Calu3 (cell line): ENCODE results near the gene HOXB7. TPM values are rescaled to one million over a fixed set of nuclear protein-coding genes. Genes with fewer than 3 reads are reported as not detected.

ENCODE experiments used
- BruUV-seq: library from RNA; stranded (reverse); fragments of 400-500 nt; replicated peaks from 2 replicates; lab custom pipeline; 2021; lab: Mats Ljungman, UMichigan
- CTCF ChIA-PET: fragments of 300-600 bp; sonication (Branson Sonifier 250); formaldehyde crosslinking; loops from one replicate; lab custom pipeline; 2022; ENCODE audit warnings: antibody characterized with exemption; lab: Charles Lee
- DNase-seq: peaks from one replicate; pipeline ENCODE4 v3.0.0; 2022
- H3K27ac Mint-ChIP-seq: one replicate; pipeline ENCODE4 v1.8.0; 2022; ENCODE audit warnings: mixed read lengths; ENCODE audit not compliant: unreplicated experiment
- H3K27me3 Mint-ChIP-seq: one replicate; pipeline ENCODE4 v1.8.0; 2022; ENCODE audit warnings: mixed read lengths; ENCODE audit not compliant: unreplicated experiment
- H3K36me3 Mint-ChIP-seq: one replicate; pipeline ENCODE4 v1.8.0; 2022; ENCODE audit warnings: mild to moderate bottlenecking, moderate library complexity, mixed read lengths; ENCODE audit not compliant: insufficient read depth, unreplicated experiment
- H3K4me1 Mint-ChIP-seq: one replicate; pipeline ENCODE4 v1.8.0; 2022; ENCODE audit warnings: mild to moderate bottlenecking, low read depth, mixed read lengths; ENCODE audit not compliant: unreplicated experiment
- H3K4me3 Mint-ChIP-seq: one replicate; pipeline ENCODE4 v1.8.0; 2022; ENCODE audit warnings: mild to moderate bottlenecking, low read depth, moderate library complexity, mixed read lengths; ENCODE audit not compliant: unreplicated experiment
- H3K9me3 Mint-ChIP-seq: one replicate; pipeline ENCODE4 v1.8.0; 2022; ENCODE audit warnings: low read depth, mixed read lengths; ENCODE audit not compliant: unreplicated experiment
- CTCF ChIP-seq: fragments of 200-600 bp; IDR thresholded peaks from one replicate; pipeline ENCODE4 v1.8.0; 2022; ENCODE audit warnings: antibody characterized with exemption; ENCODE audit not compliant: unreplicated experiment
- intact Hi-C: fragments of 100-400 bp; cut with micrococcal nuclease; formaldehyde crosslinking; loops from one replicate; pipeline ENCODE4 v1.10.0; 2022; ENCODE audit not compliant: unreplicated experiment
- total RNA-seq: library from RNA; stranded (reverse); gene quantifications from 2 replicates; pipeline ENCODE4 v1.2.3, GENCODE V29; 2022

Gene HOXB7
- total RNA-seq, 1 experiment from 2014 or later, result 30.2 TPM

DNA sequence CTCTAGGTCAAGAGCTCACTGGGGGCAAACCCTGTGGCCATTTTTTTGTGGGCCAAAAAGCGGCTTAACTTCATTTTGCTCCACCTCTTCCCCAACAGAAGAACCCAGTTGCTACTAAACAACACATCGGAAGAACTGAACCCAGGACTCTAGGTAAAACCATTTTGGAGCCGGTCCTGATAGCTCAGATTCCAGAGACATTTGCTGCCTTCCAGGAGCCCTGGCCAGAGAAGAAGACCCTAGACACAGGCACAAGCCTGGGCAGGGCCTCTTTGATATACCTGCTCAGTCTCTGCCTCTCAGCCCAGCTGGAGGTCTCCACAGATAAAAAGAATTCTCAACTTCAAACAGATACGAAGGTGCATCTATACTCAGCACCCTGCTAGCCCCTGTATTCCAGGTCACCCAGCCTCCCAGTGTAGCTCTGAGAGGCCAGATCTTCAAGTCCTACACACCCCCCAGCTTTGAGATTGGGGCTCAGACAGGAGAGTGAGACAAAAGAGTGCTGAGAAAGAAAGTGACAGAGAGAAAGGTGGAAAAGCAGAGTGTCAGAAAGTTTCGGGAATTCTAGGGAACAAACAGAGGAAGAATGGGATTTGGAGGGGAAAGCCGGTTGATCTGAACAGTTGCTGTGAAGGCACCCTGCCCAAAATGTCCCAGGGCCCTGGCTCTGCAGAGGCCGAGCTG, 21.9 kb upstream of the HOXB7 start:
- Mint-ChIP-seq H3K27me3 (no peaks in the 10 kb centered on the region), H3K9me3 (no peaks in the 10 kb centered on the region), H3K4me1 (no peaks in the 10 kb centered on the region), H3K36me3 (peaks cover 56% of the 10 kb centered on the region), H3K4me3 (no peak overlapping the region), H3K27ac (no peak overlapping the region)
- DNase-seq, result no peak
- no TSS peak for BruUV-seq
- intact Hi-C loops, result no loop called here
- no peak for TF ChIP-seq CTCF
- CTCF ChIA-PET, result interaction anchor here (0.6 to 1.4 kb wide), 2 partner anchors 14 to 17 kb away, joined by 3 to 4 read pairs; partner anchors contain the start of gene HOXB8

DNA sequence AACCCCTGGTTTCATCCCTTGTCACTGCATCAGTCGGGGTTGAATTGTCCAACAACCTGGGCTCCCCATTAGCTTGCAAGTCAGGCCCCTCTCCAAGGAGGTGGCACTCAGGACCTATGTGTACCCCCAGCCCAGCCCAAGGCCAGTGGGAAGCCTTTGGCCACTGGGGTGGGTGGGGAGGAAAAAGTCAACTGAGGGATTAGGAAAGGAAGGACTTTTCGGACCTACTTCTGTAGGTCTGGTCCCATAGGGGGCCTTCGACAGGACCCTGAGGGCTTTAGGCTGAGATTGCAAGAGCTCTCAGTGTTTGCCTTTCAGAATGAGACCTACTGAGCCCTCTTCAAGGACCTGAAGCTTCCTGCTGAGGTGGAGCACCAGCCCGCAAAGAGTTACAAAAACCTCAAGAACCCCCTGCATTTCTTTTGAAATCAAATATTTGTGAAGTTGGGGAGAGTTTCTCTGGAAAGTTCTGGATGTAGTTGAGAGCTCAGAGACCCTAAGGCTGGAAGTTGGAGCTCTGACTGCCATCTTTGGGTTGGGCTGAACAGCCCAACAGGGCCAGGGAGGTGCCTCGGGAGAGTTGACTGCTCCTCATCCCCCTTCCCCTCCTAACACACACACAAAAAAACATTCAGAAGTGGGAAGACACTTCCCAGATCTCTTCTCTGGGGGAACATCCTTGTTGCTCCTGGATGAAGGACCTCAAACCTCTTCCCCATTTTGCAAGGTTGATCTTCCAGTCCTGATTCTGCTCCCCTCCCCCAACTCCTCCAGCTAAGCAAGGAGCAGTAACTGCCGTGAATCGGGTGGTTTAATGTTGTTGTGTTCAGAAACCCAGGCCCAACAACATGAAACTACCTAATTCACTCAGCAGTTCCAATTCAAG, 21.1 kb upstream of the HOXB7 start:
- no peak for DNase-seq
- H3K36me3 Mint-ChIP-seq, result peaks cover 61% of the 10 kb centered on the region
- CTCF ChIA-PET, result interaction anchor here (0.6 to 1.4 kb wide), 2 partner anchors 13 to 17 kb away, joined by 3 to 4 read pairs; partner anchors contain the start of gene HOXB8
- no peak overlapping the region for H3K27ac Mint-ChIP-seq
- H3K27me3 Mint-ChIP-seq, result peaks cover 5% of the 10 kb centered on the region
- TF ChIP-seq CTCF, result no peak
- intact Hi-C loops, result no loop called here
- H3K4me1 Mint-ChIP-seq, result peaks cover 2% of the 10 kb centered on the region
- no peaks in the 10 kb centered on the region for H3K9me3 Mint-ChIP-seq
- BruUV-seq, result no TSS peak
- H3K4me3 Mint-ChIP-seq, result no peak overlapping the region

DNA sequence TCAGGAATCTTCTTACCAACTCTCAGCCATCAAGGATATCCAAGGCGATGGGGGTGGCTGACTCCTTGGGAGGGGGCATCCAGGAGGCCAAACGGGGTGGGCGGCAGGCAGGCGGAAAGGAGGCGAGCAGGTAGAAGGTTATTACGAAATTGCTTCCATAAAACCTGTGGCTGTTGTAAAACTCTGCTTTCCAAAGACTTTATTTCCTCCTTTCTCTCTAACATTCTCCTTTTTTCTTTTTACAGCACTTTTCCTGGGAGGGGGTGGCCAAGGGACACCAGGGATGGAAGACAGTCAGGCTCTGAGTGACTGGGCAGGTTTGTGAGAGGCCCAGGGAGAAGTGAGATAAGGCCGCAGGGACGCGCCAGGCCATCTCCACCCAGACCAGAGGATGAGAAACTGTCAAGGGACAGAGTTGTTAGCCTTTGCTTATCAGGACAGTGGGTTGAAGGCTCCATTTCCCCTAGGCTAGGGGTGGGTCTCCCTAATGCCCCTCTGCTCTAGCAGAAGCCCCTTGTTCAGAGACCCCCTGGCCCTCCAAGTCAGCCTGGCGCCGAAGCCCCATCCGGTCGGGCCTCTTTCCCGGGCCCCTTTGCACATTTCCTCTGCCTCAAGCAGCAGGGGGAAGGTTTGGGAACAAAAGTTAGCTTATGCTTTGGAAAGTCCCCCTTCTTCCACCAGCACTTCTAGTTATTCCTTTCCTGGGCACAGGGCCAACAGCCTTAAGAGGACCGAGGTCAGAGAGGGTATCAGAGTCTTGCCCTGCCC, 20.3 kb upstream of the HOXB7 start:
- Mint-ChIP-seq H3K27ac (no peak overlapping the region), H3K36me3 (peaks cover 61% of the 10 kb centered on the region), H3K9me3 (no peaks in the 10 kb centered on the region), H3K27me3 (peaks cover 14% of the 10 kb centered on the region), H3K4me3 (no peak overlapping the region), H3K4me1 (peaks cover 9% of the 10 kb centered on the region)
- no TSS peak for BruUV-seq
- intact Hi-C loops, result no loop called here
- CTCF ChIA-PET, result no interaction called here
- TF ChIP-seq CTCF, result no peak
- DNase-seq, result no peak
